Small intestine (tissue), 7 donors: ENCODE results near the gene ACTN1. TPM values are rescaled to one million over a fixed set of nuclear protein-coding genes. Genes with fewer than 3 reads are reported as not detected.

Experiments
- DNase-seq, 2 donors: peaks; one replicate each; pipeline versions ENCODE4 v3.0.0 to v3.0.0-alpha.2; 2013
- FAIRE-seq: peaks from 2 replicates; lab custom pipeline; 2012; peaks lifted over from hg19 to GRCh38; lab: Jason Lieb, UNC
- H3K27ac ChIP-seq, 3 donors: one replicate each; pipeline ENCODE4 v1.5.1; 2013; ENCODE audit warnings: low read length in 2 of 3, mild to moderate bottlenecking in 2 of 3, control low read depth in 1 of 3, inconsistent platforms in 1 of 3, low read depth in 1 of 3, moderate library complexity in 1 of 3
- H3K27me3 ChIP-seq, 3 donors: one replicate each; pipeline ENCODE4 v1.6.1; 2013; ENCODE audit warnings: low read length in 3 of 3, inconsistent platforms in 1 of 3; ENCODE audit not compliant: control insufficient read depth in 3 of 3, insufficient read depth in 3 of 3
- H3K36me3 ChIP-seq, 3 donors: one replicate each; pipeline ENCODE4 v1.6.1; 2013; ENCODE audit warnings: low read length in 3 of 3, inconsistent platforms in 1 of 3, low read depth in 1 of 3, mild to moderate bottlenecking in 1 of 3, moderate library complexity in 1 of 3; ENCODE audit not compliant: control insufficient read depth in 3 of 3, insufficient read depth in 2 of 3
- H3K4me1 ChIP-seq, 3 donors: one replicate each; pipeline ENCODE4 v1.6.1; 2013; ENCODE audit warnings: low read length in 2 of 3, inconsistent platforms in 1 of 3, low read depth in 1 of 3, mild to moderate bottlenecking in 1 of 3, moderate library complexity in 1 of 3; ENCODE audit not compliant: control insufficient read depth in 3 of 3, insufficient read depth in 2 of 3
- H3K4me3 ChIP-seq, 3 donors: one replicate each; pipeline ENCODE4 v1.5.1; 2013; ENCODE audit warnings: low read length in 3 of 3, control low read depth in 1 of 3, inconsistent platforms in 1 of 3, low read depth in 1 of 3, mild to moderate bottlenecking in 1 of 3, moderate library complexity in 1 of 3
- H3K9me3 ChIP-seq, 2 donors: one replicate each; pipeline ENCODE4 v1.6.1; 2013; ENCODE audit warnings: low read depth in 1 of 2, low read length in 1 of 2; ENCODE audit not compliant: control insufficient read depth in 2 of 2, insufficient read depth in 1 of 2
- WGBS, 3 donors: extraction: QIAGEN DNeasy Blood & Tissue Kit; methylation state at CpG; one replicate each; pipeline ENCODE4 v1.1.7; 2013; 5-methylcytosine and 5-hydroxymethylcytosine counted together
- polyA plus RNA-seq, 4 donors: library from polyadenylated mRNA; stranded (reverse) in 3 of 4; unstranded in 1 of 4; fragments of 200-250 nt in 3 of 4; fragments of 120-200 nt in 1 of 4; gene quantifications; one replicate each; pipeline versions ENCODE4 v1.2.1 to v1.2.3, GENCODE V29; 2013
- donor health status: healthy with polysubstance abuse.
- donor health status: control.
- donor health status: control.
- donor health status: Bipolar disorder and iron deficiency.
- donor health status: healthy.

The ACTN1 gene
- polyA plus RNA-seq, 4 donors, result 6.7 to 67.7 (median 33.1) TPM

DNA sequence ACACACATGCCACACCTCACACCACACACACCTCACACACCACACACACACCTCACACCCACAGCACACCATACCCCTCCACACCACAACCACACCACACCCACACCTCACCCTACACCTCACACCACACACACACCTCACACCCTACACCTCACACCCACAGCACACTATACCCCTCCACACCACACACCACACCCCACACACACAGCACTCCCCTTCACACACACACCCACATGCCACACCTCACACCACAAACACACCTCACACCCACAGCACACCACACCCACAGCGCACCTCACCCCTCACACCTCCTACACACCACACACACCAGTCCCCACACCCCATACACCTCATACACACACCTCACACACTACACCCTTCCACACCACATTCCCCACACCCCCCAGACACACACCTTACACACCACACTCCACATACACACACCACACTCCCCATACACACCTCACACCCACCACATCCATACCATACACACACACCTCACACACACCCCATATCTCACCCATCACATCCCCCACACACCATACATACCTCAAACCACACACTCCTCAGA, 80.0 kb downstream of the ACTN1 start:
- WGBS, 3 donors, result 83 to 94% (median 92%) methylated on average over 1 of the region's 1 CpG
- no peak for DNase-seq
- peak overlapping the region in 1 of 3 donors; percentile 18 for H3K27ac ChIP-seq
- peaks cover 0 to 89% (median 2%) of the 10 kb centered on the region in 3 donors for H3K36me3 ChIP-seq
- H3K4me3 ChIP-seq, result no peak overlapping the region
- no peaks in the 10 kb centered on the region for H3K27me3 ChIP-seq
- no peak for FAIRE-seq
- no peaks in the 10 kb centered on the region for H3K4me1 ChIP-seq
- no peaks in the 10 kb centered on the region for H3K9me3 ChIP-seq

DNA sequence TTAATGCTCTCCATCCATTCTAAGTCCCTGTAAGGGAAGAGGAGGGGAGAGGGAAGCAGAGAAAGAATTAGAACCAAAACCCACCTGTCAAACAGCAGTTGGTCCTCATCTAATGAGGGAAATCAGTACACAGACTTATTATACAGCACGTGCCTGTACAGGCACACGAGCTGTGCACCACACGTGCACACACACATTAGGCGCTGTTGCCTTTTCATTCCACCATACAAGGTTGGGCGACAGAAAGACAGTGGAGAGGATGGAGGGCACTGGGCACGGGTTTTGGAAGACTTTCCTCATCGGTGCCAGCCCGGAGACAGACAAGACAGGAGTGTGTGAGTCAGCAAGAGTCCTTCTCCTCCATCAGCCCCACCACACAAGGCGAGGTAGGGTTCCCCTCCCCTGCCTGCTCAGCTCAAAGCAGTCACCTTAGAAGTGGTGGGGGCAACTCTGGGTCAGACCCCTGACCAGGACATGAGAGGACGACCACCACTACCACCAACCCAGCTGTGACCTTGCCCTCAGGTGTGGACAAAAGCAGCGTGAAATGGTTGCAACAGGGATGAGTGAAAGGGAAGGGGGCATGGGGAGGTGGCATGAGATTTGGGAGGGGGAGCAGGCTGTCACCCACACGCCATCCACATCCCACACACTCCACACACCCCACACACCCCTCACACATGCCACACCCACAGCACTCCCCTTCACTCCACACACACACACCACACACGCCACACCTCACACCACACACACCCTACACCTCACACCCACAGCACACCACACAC, 80.7 kb downstream of the ACTN1 start:
- no peak for DNase-seq
- Histone ChIP-seq H3K4me3 (no peak overlapping the region), H3K9me3 (no peaks in the 10 kb centered on the region), H3K27ac (peak overlapping the region in 1 of 3 donors; percentile 18), H3K4me1 (no peaks in the 10 kb centered on the region), H3K27me3 (no peaks in the 10 kb centered on the region), H3K36me3 (peaks cover 0 to 89% (median 2%) of the 10 kb centered on the region in 3 donors)
- FAIRE-seq, result no peak
- WGBS, 3 donors, result 75 to 86% (median 80%) methylated on average over 12 to 13 of the region's 13 CpGs

DNA sequence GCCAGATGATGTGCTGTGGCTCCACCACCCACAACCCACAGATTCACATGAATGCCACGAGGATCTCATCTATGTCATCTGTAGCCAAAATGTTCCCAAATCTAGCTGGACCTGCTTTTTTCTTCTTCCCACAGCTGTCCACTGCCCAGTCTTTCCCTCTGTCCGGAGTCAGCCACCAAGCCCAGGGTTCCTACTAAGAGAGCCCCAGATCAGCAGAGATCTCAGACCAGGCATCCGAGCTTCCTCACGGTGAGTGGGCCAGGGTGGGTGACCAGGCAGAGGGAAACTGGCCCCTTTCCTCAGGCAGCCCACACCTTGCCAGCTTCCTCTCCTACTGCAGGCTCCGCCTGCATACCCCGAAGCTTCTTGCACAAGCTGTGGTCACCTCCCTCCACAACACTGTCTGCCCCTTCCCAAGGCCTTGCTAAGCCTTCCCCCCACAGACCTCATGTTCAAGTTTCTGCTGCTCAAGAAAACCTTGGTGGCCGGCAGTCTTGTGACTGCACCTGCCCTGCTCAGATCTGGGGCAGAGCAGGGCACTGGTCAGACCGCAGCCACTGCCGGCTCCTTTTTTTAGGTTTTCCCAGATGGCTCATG, 81.4 kb downstream of the ACTN1 start:
- no peak overlapping the region for H3K27ac ChIP-seq
- FAIRE-seq (no peak), DNase-seq (no peak)
- H3K9me3 ChIP-seq, result no peaks in the 10 kb centered on the region
- H3K27me3 ChIP-seq, result no peaks in the 10 kb centered on the region
- H3K36me3 ChIP-seq, result peaks cover 0 to 92% (median 2%) of the 10 kb centered on the region in 3 donors
- no peaks in the 10 kb centered on the region for H3K4me1 ChIP-seq
- WGBS, 3 donors, result 72 to 92% (median 84%) methylated on average over 9 of the region's 9 CpGs
- H3K4me3 ChIP-seq, result no peak overlapping the region

DNA sequence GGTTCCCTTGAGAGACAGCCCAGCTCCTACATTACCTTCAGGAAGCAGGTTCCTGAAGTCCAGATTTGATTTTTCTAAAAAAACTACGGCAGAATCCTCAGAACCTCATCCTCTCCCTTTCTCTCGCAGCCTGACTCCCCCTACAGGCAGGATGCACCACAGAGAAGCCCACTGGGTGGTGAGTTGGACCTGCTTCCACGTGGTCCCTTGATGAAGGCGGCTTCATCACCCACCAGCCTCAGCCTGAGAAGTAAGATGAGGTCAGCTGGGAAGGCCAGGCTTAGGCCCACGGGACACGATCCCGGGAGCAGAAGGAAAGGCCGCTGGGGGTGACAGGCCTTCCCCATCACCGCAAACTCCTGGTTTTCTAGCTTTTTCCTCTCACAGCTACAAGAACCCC, 83.0 kb downstream of the ACTN1 start:
- no peak for FAIRE-seq
- 90 to 95% (median 94%) methylated on average over 9 of the region's 9 CpGs for WGBS, 3 donors

DNA sequence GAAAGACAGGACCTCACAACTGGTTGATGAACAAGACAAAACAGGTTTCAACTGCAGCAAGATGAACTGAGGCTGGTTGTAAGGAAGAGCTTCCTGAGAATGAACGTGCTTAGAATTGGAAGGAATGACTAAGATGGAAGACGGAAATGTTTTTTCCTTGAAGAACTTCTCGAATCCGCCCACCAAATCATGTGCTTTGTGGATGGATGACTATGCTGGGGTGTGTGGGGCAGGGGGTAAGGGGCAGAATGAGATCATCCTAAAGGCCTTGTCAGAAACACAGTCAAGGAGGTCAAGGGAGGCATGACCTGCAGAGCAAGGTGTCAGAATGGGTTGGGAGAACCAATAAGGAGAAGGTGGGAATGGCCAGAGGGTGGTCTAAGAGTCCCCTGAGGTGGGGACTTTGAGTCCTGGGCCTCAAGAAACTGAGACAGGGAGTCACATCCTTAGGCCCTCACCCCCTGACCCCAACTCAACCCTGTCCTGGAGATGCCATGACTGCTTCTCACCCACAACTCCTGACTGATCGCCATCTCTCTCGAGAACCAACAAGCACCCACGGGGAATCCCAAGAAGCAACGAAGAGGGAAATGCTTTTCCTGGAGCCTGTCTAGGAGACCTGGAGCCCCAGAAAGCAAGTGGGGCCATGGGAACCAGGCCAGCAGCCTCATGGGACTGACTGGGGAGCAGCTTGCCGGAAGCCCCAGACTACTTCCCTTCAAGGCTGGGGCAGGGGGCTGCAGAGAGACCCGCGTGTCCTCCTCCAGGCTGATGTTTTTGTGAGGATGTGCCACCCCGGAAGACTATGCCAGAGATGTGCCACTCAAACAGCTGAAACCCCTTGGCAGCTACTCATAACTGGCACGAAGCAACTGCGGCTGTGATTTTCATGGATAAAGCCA, 84.0 kb downstream of the ACTN1 start:
- DNase-seq (no peak), FAIRE-seq (no peak)
- Histone ChIP-seq H3K4me3 (no peak overlapping the region), H3K36me3 (peaks cover 0 to 88% (median 0%) of the 10 kb centered on the region in 3 donors), H3K27ac (no peak overlapping the region), H3K4me1 (no peaks in the 10 kb centered on the region), H3K27me3 (no peaks in the 10 kb centered on the region), H3K9me3 (no peaks in the 10 kb centered on the region)
- 90 to 97% (median 92%) methylated on average over 14 of the region's 14 CpGs for WGBS, 3 donors

More for the DNA sequence above, 83.0 kb downstream of the ACTN1 start:
- no peak overlapping the region for H3K4me3 ChIP-seq
- no peak overlapping the region for H3K27ac ChIP-seq
- H3K36me3 ChIP-seq, result peaks cover 0 to 88% (median 0%) of the 10 kb centered on the region in 3 donors
- DNase-seq, result no peak
- no peaks in the 10 kb centered on the region for H3K27me3 ChIP-seq
- H3K4me1 ChIP-seq, result no peaks in the 10 kb centered on the region
- no peaks in the 10 kb centered on the region for H3K9me3 ChIP-seq

DNA sequence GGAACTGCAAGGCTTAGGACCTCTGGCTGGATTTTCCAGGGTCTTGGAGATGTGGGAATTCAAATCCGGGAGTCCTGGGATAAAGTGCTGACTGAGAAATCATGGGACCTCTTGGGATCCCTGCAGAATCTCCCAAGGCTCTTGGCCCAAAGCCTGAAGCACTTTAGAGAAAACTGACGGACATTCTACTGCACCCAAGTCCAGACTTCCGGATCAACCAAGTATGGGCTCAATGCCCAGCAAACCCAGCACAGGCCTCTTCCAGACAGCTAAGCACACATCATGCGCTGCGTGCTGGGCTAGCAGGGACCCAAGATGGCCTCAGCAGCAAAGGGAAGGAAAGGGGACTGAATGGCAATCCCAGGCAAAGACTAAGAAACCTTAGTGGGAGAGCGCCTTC, 85.0 kb downstream of the ACTN1 start:
- H3K27ac ChIP-seq, result no peak overlapping the region
- H3K27me3 ChIP-seq, result no peaks in the 10 kb centered on the region
- no peaks in the 10 kb centered on the region for H3K9me3 ChIP-seq
- WGBS, 3 donors, result 70 to 92% (median 84%) methylated on average over 6 of the region's 6 CpGs
- FAIRE-seq, result no peak
- H3K4me1 ChIP-seq, result no peaks in the 10 kb centered on the region
- no peak overlapping the region for H3K4me3 ChIP-seq
- H3K36me3 ChIP-seq, result peaks cover 0 to 86% (median 0%) of the 10 kb centered on the region in 3 donors
- DNase-seq, result no peak

DNA sequence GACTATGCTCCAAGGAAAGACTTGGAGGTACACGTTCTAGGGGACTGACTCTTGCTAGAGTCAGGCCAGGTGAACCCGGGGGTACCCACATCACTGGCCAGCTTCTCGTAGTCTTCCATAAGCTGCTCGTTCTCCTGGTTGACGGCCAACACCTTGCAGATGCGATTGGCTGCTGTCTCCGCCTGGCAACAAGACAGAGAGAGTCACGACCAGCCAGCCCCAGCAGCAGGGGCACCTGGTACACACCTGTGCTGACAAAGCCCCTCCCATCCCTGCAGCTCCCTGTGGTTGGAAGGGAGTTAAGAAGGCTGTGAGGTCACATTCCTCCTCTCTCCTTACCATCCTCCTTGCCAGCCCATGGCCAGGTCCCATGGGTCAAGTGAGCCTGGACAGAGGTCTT, 85.5 kb downstream of the ACTN1 start:
- no peak overlapping the region for H3K4me3 ChIP-seq
- no peaks in the 10 kb centered on the region for H3K27me3 ChIP-seq
- H3K9me3 ChIP-seq, result no peaks in the 10 kb centered on the region
- H3K27ac ChIP-seq, result no peak overlapping the region
- H3K36me3 ChIP-seq, result peaks cover 0 to 86% (median 0%) of the 10 kb centered on the region in 3 donors
- H3K4me1 ChIP-seq, result no peaks in the 10 kb centered on the region
- FAIRE-seq (no peak), DNase-seq (no peak)
- WGBS, 3 donors, result 81 to 89% (median 84%) methylated on average over 8 of the region's 8 CpGs

DNA sequence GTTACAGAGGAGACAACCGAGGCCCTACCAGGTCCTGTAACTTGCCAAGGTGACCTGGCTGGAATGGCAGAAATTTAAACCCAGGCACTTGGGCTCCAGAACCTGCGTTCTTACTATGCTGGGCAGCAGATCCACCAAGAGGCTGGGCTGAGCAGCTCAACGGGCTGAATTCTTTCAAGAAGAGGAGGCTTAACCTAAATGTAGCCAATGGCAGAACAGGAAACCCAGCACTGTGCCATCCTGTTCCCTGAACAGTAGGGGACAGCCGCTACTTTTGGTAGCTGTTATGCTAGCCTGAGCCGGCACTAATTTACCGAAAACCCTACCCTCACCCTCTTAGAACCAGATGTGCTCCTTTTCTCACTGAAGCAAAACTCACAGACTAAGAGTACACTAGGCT, 86.1 kb downstream of the ACTN1 start:
- no peaks in the 10 kb centered on the region for H3K9me3 ChIP-seq
- no peak overlapping the region for H3K4me3 ChIP-seq
- H3K27ac ChIP-seq, result no peak overlapping the region
- DNase-seq (no peak), FAIRE-seq (no peak)
- WGBS, 3 donors, result 87 to 92% (median 88%) methylated on average over 6 of the region's 6 CpGs
- no peaks in the 10 kb centered on the region for H3K27me3 ChIP-seq
- no peaks in the 10 kb centered on the region for H3K4me1 ChIP-seq
- H3K36me3 ChIP-seq, result peaks cover 0 to 87% (median 0%) of the 10 kb centered on the region in 3 donors
